SK-N-SH treated with all-trans-retinoic acid at 6 μM for 48 hours (cell line): ENCODE results near the gene EPHA4.

Experiments used
- ATAC-seq: fragments of 200-7000 bp; cut with Tn5 transposase; 3 replicates; pipeline ENCODE4 v1.9.1; 2020; ENCODE audit warnings: mild to moderate bottlenecking, moderate library complexity
- ARNTL ChIP-seq: fragments of 450-650 bp; formaldehyde crosslinking; IDR thresholded peaks from 2 replicates; pipeline ENCODE4 v1.5.0; 2020; ENCODE audit warnings: low read depth, mild to moderate bottlenecking, moderate library complexity, borderline replicate concordance
- BACH2 ChIP-seq: fragments of 250-450 bp; sonication (Bioruptor Pico); IDR thresholded peaks from 2 replicates; pipeline ENCODE4 v1.9.0; 2021; ENCODE audit warnings: mild to moderate bottlenecking, borderline replicate concordance
- CSDC2 ChIP-seq: fragments of 250-450 bp; sonication (Bioruptor Pico); IDR thresholded peaks from 2 replicates; pipeline ENCODE4 v1.5.0; 2020; ENCODE audit warnings: mild to moderate bottlenecking, moderate library complexity
- ESRRG ChIP-seq: fragments of 250-450 bp; sonication (Bioruptor Pico); IDR thresholded peaks from 2 replicates; pipeline ENCODE4 v1.6.1; 2021; ENCODE audit warnings: mild to moderate bottlenecking
- GLIS3 ChIP-seq: fragments of 250-450 bp; sonication (Bioruptor Pico); IDR thresholded peaks from 2 replicates; pipeline ENCODE4 v1.5.0; 2020; ENCODE audit warnings: mild to moderate bottlenecking, moderate library complexity
- ISL1 ChIP-seq: fragments of 250-450 bp; sonication (Bioruptor Pico); IDR thresholded peaks from 2 replicates; pipeline ENCODE4 v2.1.2; 2022; ENCODE audit warnings: mild to moderate bottlenecking, moderate library complexity
- OSR1 ChIP-seq: fragments of 250-450 bp; sonication (Bioruptor Pico); IDR thresholded peaks from 2 replicates; pipeline ENCODE4 v1.8.0; 2022; ENCODE audit warnings: moderate library complexity, mild to moderate bottlenecking, inconsistent platforms
- PPARA ChIP-seq: fragments of 250-450 bp; sonication (Bioruptor Pico); IDR thresholded peaks from 2 replicates; pipeline ENCODE4 v1.5.0; 2020; ENCODE audit warnings: mild to moderate bottlenecking, borderline replicate concordance
- RARB ChIP-seq: fragments of 250-450 bp; sonication (Bioruptor Pico); IDR thresholded peaks from 2 replicates; pipeline ENCODE4 v1.8.0; 2021; ENCODE audit warnings: mild to moderate bottlenecking, moderate library complexity
- SNAI2 ChIP-seq: fragments of 250-450 bp; sonication (Bioruptor Pico); IDR thresholded peaks from 2 replicates; pipeline ENCODE4 v1.5.0; 2020; ENCODE audit warnings: mild to moderate bottlenecking, moderate library complexity
- TOX ChIP-seq: fragments of 250-450 bp; sonication (Bioruptor Pico); IDR thresholded peaks from 2 replicates; pipeline ENCODE4 v1.8.0; 2021; ENCODE audit warnings: mild to moderate bottlenecking, moderate library complexity, borderline replicate concordance
- ZC3H10 ChIP-seq: fragments of 250-450 bp; sonication (Bioruptor Pico); IDR thresholded peaks from 2 replicates; pipeline ENCODE4 v1.5.1; 2021; ENCODE audit warnings: mild to moderate bottlenecking, moderate library complexity
- ZFP3 ChIP-seq: fragments of 250-450 bp; sonication (Bioruptor Pico); IDR thresholded peaks from 2 replicates; pipeline ENCODE4 v1.5.0; 2020; ENCODE audit warnings: mild to moderate bottlenecking, moderate library complexity
- ZFP30 ChIP-seq: fragments of 450-650 bp; formaldehyde crosslinking; IDR thresholded peaks from 2 replicates; pipeline ENCODE4 v1.5.0; 2022; ENCODE audit warnings: mild to moderate bottlenecking, moderate library complexity
- ZNF565 ChIP-seq: fragments of 450-650 bp; formaldehyde crosslinking; conservative IDR thresholded peaks from 2 replicates; pipeline ENCODE4 v1.5.0; 2020; ENCODE audit warnings: low read depth, mild to moderate bottlenecking, moderate library complexity
- ZNF70 ChIP-seq: fragments of 450-650 bp; formaldehyde crosslinking; IDR thresholded peaks from 2 replicates; pipeline ENCODE4 v1.5.0; 2020; ENCODE audit warnings: mild to moderate bottlenecking, moderate library complexity
- ZNF8 ChIP-seq: fragments of 450-650 bp; formaldehyde crosslinking; IDR thresholded peaks from 2 replicates; pipeline ENCODE4 v1.5.0; 2020; ENCODE audit warnings: mild to moderate bottlenecking, moderate library complexity
- TF ChIP-seq, protein P1 (sequence below): fragments of 250-450 bp; sonication (Bioruptor Pico); IDR thresholded peaks from 2 replicates; pipeline ENCODE4 v1.5.1; 2021; ENCODE audit warnings: mild to moderate bottlenecking, moderate library complexity
- TF ChIP-seq, protein P2 (sequence below): fragments of 250-450 bp; sonication (Bioruptor Pico); IDR thresholded peaks from 2 replicates; pipeline ENCODE4 v1.5.1; 2020; ENCODE audit warnings: low read depth, mild to moderate bottlenecking, moderate library complexity
- TF ChIP-seq, protein P3 (sequence below): fragments of 250-450 bp; sonication (Bioruptor Pico); IDR thresholded peaks from 2 replicates; pipeline ENCODE4 v1.5.0; 2020; ENCODE audit warnings: mild to moderate bottlenecking, moderate library complexity
- TF ChIP-seq, protein P4 (sequence below): fragments of 250-450 bp; sonication (Bioruptor Pico); IDR thresholded peaks from 2 replicates; pipeline ENCODE4 v1.8.0; 2020; ENCODE audit warnings: mild to moderate bottlenecking, moderate library complexity, borderline replicate concordance

EPHA4 gene

DNA sequence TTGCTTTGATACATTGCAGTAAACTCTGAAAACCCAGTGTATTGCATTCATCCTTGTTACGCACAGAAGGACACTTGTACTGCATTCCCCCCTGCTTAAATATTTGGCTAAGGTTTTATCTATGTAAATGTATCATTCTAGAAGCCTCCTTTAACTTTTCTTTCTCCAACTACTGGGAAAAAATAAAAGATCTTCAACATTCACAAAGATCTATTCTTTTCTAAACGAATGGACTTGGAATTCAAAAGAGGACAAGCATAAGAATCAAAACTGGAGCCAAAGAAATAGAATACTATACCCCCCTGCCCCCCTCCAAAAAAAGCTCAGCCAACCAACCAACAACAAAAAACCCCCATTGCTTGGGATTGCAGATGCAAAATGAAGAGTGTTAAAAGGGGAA is 136.9 kb downstream of the EPHA4 start (continued):
- TF ChIP-seq BACH2 (CRISPR knock-in tag) (no peak), ARNTL (CRISPR knock-in tag) (no peak), ZNF565 (CRISPR knock-in tag) (no peak), ZNF70 (CRISPR knock-in tag) (no peak), TOX (CRISPR knock-in tag) (no peak), ZNF8 (no peak), PPARA (CRISPR knock-in tag) (no peak)
- TF ChIP-seq, protein P1, sequence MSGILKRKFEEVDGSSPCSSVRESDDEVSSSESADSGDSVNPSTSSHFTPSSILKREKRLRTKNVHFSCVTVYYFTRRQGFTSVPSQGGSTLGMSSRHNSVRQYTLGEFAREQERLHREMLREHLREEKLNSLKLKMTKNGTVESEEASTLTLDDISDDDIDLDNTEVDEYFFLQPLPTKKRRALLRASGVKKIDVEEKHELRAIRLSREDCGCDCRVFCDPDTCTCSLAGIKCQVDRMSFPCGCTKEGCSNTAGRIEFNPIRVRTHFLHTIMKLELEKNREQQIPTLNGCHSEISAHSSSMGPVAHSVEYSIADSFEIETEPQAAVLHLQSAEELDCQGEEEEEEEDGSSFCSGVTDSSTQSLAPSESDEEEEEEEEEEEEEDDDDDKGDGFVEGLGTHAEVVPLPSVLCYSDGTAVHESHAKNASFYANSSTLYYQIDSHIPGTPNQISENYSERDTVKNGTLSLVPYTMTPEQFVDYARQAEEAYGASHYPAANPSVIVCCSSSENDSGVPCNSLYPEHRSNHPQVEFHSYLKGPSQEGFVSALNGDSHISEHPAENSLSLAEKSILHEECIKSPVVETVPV (CRISPR knock-in tag), result no peak
- TF ChIP-seq, all 23 proteins: peak for 0

DNA sequence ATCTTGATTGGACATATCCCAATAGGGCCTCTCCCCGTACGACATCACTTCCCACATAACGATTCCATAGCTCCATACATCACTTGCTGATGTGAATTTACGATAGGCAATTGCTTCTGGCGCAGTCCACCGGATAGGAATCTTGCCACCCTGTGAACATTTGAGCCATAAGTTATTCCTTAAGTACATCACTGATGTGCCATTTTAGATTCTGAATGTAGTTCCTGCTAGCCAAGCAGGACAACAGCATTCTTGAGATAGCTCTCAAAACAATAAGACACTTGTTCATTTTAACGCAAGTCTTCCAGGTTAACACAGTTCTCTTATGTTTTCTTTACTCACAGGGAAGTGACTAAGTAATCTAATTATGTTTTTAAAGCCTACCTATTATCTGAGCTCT is 138.0 kb downstream of the EPHA4 start:
- no peak for TF ChIP-seq ARNTL (CRISPR knock-in tag)
- TF ChIP-seq GLIS3, result no peak
- TF ChIP-seq, protein P2, sequence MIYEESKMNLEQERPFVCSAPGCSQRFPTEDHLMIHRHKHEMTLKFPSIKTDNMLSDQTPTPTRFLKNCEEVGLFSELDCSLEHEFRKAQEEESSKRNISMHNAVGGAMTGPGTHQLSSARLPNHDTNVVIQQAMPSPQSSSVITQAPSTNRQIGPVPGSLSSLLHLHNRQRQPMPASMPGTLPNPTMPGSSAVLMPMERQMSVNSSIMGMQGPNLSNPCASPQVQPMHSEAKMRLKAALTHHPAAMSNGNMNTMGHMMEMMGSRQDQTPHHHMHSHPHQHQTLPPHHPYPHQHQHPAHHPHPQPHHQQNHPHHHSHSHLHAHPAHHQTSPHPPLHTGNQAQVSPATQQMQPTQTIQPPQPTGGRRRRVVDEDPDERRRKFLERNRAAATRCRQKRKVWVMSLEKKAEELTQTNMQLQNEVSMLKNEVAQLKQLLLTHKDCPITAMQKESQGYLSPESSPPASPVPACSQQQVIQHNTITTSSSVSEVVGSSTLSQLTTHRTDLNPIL (CRISPR knock-in tag), result no peak
- TF ChIP-seq ESRRG (CRISPR knock-in tag), result no peak
- TF ChIP-seq ZC3H10, result no peak
- TF ChIP-seq, protein P3, sequence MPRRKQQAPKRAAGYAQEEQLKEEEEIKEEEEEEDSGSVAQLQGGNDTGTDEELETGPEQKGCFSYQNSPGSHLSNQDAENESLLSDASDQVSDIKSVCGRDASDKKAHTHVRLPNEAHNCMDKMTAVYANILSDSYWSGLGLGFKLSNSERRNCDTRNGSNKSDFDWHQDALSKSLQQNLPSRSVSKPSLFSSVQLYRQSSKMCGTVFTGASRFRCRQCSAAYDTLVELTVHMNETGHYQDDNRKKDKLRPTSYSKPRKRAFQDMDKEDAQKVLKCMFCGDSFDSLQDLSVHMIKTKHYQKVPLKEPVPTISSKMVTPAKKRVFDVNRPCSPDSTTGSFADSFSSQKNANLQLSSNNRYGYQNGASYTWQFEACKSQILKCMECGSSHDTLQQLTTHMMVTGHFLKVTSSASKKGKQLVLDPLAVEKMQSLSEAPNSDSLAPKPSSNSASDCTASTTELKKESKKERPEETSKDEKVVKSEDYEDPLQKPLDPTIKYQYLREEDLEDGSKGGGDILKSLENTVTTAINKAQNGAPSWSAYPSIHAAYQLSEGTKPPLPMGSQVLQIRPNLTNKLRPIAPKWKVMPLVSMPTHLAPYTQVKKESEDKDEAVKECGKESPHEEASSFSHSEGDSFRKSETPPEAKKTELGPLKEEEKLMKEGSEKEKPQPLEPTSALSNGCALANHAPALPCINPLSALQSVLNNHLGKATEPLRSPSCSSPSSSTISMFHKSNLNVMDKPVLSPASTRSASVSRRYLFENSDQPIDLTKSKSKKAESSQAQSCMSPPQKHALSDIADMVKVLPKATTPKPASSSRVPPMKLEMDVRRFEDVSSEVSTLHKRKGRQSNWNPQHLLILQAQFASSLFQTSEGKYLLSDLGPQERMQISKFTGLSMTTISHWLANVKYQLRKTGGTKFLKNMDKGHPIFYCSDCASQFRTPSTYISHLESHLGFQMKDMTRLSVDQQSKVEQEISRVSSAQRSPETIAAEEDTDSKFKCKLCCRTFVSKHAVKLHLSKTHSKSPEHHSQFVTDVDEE (CRISPR knock-in tag), result no peak
- TF ChIP-seq, all 23 proteins: peak for 0
- ATAC-seq, result no peak

DNA sequence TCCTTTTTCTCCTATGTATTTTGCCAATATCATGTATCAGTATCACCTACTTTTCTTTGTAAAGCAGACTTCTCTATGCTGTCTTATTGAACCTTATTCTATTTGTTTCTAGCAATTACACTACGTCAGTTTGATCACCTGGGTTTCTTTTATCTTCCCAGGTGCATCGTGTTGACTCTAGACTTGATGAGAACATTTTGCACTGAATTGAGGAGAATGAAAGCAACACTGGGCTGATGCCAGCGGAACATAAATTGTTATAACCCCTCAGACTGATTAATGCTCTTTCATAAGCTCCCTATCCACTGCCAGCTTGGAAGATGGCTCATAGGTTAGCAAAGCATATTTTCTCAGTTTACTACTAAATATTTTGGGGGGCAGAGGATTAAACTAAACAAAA is 140.6 kb downstream of the EPHA4 start:
- TF ChIP-seq ARNTL (CRISPR knock-in tag) (no peak), ZFP3 (CRISPR knock-in tag) (no peak), RARB (CRISPR knock-in tag) (no peak), ESRRG (CRISPR knock-in tag) (no peak), ZNF565 (CRISPR knock-in tag) (no peak), ZC3H10 (no peak), ISL1 (CRISPR knock-in tag) (no peak), ZFP30 (CRISPR knock-in tag) (no peak), PPARA (CRISPR knock-in tag) (no peak), TOX (CRISPR knock-in tag) (no peak), ZNF70 (CRISPR knock-in tag) (no peak), ZNF8 (no peak), SNAI2 (CRISPR knock-in tag) (no peak), OSR1 (CRISPR knock-in tag) (no peak), CSDC2 (no peak)
- TF ChIP-seq, protein P3 (CRISPR knock-in tag), result no peak
- TF ChIP-seq, protein P4, sequence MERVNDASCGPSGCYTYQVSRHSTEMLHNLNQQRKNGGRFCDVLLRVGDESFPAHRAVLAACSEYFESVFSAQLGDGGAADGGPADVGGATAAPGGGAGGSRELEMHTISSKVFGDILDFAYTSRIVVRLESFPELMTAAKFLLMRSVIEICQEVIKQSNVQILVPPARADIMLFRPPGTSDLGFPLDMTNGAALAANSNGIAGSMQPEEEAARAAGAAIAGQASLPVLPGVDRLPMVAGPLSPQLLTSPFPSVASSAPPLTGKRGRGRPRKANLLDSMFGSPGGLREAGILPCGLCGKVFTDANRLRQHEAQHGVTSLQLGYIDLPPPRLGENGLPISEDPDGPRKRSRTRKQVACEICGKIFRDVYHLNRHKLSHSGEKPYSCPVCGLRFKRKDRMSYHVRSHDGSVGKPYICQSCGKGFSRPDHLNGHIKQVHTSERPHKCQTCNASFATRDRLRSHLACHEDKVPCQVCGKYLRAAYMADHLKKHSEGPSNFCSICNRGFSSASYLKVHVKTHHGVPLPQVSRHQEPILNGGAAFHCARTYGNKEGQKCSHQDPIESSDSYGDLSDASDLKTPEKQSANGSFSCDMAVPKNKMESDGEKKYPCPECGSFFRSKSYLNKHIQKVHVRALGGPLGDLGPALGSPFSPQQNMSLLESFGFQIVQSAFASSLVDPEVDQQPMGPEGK (CRISPR knock-in tag), result no peak
- TF ChIP-seq, protein P1 (CRISPR knock-in tag), result no peak
- ATAC-seq, result no peak
